Ovary (tissue), 3 donors: ENCODE results near the gene ACBD4.

Experiments used
- EP300 ChIP-seq: sonication (generic); formaldehyde crosslinking; IDR thresholded peaks from one replicate; pipeline ENCODE4 v1.6.1; 2017; ENCODE audit warnings: antibody characterized with exemption
- POLR2A ChIP-seq: fragments of 450-650 bp; IDR thresholded peaks from one replicate; pipeline ENCODE4 v1.6.1; 2017; ENCODE audit warnings: antibody characterized with exemption, mild to moderate bottlenecking, moderate library complexity
- TF ChIP-seq, protein P1 (sequence below), 3 donors: fragments of 450-650 bp in 2 of 3; fragments of 200-600 bp in 1 of 3; IDR thresholded peaks; one replicate each; pipeline versions ENCODE4 v1.5.1 to v1.8.0; 2016 to 2022; ENCODE audit warnings: antibody characterized with exemption in 3 of 3, mild to moderate bottlenecking in 1 of 3
- donor health status: DM: no; HTN: no; CAD: no.

DNA sequence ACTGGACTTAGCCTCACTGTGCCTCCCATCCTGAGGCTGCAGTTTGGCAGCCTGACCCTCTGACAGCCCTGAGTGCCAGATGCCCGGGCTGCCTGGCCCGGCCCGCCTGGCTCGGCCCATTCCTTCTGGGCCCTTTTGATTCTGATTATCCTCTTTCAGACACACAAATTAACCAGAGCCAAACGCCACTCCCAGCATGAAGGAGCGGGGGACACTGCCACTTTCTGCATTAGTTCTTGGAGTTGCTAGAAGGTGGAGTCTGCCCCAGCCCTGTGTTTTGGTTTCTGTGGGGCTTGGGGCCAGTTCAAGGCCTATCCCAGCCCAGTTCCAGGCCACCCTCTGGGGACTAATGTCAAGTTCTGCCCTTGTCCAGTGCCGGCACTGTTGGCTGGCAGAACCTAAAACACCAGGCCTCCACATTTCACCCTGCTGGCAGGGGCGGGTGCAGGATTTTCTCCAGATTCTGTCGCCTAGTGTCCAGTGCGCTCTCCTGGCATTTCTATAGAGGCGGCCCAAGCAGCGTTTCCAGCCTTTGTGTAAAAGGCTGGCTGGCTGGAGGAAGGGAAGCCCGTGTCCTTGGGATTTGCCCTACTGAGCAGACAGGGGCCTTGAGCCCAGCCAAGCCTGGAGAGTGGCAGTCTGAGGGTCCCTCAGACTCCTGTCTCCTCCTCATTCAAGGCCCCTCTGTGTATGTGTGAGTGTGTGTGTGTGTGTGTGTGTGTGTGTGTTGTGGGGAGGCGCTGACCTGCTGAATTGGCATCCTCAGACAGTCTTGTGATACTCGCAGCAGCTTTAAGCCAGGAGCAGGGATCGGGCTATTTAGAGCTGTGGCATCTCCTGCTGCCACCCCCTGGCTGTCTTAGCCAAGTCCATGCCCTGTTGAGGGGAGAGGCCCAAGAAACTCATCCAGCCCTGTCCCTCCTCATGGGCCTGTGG lies 24.5 kb upstream of the ACBD4 start:
- TF ChIP-seq POLR2A (no peak), EP300 (no peak)
- TF ChIP-seq, protein P1, sequence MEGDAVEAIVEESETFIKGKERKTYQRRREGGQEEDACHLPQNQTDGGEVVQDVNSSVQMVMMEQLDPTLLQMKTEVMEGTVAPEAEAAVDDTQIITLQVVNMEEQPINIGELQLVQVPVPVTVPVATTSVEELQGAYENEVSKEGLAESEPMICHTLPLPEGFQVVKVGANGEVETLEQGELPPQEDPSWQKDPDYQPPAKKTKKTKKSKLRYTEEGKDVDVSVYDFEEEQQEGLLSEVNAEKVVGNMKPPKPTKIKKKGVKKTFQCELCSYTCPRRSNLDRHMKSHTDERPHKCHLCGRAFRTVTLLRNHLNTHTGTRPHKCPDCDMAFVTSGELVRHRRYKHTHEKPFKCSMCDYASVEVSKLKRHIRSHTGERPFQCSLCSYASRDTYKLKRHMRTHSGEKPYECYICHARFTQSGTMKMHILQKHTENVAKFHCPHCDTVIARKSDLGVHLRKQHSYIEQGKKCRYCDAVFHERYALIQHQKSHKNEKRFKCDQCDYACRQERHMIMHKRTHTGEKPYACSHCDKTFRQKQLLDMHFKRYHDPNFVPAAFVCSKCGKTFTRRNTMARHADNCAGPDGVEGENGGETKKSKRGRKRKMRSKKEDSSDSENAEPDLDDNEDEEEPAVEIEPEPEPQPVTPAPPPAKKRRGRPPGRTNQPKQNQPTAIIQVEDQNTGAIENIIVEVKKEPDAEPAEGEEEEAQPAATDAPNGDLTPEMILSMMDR (IDR thresholded peaks at IDR 0.05) = no peak
